Activated CD4-positive, alpha-beta T cell treated with anti-CD3 and anti-CD28 coated beads for 48 hours (primary cell): ENCODE measurements around the gene ZNF407.

ENCODE experiments used
- DNase-seq: peaks from one replicate; pipeline ENCODE4 v3.0.0-alpha.2; 2020

ZNF407 gene

GRCh38 chr18:74734013-74734444 is 136.4 kb downstream of the ZNF407 start:
- no peak for DNase-seq

DNA sequence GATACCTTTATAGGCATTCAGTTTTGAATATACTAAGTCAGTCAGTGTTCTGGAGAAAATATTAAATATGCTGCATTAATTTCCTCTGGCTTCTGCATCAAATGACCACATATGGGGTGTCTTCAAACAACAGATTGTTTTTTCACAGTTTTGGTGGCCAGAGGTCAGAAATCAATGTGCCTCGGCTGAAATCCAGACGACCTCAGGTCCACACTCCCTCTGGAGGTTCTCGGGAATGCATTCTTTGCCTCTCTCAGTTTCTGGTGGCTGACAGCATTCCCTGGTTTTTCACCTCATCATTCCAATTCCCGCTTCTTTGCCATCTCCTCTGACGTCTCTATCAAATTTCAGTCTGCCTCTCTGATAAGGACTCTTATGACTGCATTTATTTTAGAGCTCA is 142.3 kb downstream of the ZNF407 start:
- DNase-seq = no peak

DNA sequence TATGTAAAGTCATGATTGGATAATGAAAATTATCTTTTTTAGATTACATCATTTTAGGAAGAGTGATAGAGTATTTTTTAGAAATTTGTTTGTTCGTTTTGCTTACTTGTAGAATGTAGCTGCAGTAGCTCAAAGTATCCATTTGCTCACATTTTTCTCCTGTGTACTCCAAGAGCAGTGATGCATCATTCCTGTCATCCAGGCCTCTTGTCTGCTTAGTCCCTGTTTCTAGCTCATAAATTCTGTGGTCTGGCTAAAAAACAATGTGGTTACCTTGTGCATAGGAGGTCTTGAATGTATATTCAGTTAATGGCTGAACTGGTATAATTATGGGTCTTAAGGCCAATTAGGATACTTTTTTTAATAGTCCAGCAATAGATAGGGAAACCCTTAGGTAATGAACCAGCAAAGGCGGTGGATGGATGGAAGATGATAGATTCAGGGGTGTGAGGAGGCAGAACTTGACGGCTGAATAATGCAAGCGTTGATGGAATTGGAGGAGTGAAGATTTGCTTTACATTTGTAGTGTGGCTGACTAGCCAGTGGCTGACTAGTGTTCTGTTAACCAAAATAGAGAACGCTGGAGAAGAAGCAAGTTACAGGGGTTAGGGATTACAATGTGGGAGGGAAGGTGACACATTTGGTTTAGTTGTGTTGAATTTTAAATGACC is 145.0 kb downstream of the ZNF407 start:
- no peak for DNase-seq

DNA sequence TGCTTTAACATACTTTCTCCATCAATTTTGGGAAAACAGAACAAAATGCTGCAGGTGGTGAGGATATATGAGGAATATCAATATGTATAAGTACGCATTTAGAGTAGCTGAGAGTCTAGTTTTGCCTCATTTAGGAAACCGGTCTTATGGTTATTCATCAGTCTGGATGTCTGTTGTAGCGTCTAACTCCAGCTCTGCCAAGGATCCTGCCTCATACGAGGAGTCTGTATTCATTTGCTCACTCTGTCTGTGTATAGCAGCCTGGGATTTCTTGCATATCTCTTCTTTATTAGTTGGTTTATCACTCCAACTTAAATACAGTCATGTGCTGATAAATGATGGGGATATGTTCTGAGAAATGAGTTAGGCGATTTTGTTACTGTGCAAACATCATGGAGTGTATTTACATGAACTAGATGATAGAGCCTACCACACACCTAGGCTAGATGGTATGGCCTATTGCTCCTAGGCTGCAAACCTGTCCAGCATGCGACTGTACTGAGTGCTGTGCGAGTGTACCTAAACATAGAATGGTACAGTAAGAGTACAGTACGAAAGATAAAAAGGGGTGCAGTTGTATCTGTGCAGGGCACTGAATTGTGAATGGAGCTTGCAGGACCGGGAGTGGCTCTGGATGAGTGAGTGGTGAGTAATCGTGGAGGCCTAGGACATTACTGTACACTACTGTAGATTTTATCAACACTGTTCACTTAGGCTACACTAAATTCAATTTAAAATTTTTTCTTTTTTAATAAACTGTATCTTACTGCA is 148.1 kb downstream of the ZNF407 start:
- no peak for DNase-seq

DNA sequence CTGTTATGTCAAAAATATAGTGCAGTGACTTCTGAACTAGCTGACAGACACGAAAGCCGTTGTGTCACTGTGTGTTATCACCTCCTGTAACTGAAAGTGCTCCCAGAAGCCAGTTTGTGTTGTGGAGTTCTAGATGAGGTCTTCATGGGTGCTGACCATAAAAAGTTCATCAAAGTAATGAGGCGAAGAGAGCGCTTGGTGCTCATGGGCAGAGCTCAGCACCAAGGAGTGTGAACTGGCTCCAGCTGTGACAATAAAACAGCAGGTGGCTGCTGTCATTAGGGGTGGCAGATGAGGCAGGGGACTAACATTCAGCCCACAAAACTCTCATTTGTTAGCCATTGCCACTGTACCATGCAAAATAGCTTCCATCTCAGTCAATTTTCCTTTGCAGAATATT is 151.1 kb downstream of the ZNF407 start:
- no peak for DNase-seq

DNA sequence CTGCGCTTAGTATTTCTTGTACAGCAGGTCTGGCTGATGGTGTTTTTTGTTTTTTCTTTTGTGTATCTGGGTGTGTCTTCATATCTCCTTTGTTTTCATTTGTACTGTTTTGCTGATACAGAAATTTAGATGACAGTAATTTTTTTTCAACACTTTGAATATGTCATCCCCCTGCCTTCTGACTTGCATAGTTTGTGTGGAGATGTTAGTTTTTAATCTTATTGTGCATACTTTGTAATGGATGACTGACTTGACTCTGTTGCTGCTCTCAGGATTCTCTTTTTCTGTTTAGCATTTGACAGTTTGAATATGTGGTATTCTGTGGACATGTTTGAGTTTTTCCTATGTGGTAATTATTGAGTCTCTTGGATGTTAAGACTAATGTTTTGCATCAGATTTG is 161.3 kb downstream of the ZNF407 start:
- DNase-seq = no peak

DNA sequence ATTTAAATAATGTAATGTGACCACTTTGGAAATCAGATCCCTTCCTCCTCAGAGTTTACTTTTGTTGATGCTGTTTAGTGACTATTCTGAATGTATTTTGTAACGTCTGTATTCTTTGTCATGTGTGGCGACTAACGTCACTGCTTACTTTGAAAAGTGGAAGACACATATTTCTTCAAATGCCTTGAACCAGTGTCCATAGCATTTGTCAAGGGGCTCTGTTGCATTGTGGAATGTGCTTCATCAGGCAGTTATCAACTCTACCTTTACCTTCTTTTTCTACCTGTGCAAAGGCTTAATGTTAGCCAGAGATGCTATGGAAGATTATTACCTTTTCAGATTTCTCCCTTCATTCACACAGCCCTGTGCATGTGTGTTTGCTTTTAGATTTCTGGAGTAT is 162.4 kb downstream of the ZNF407 start:
- DNase-seq = no peak

- DNase-seq = no peak
Observed at GRCh38 chr18:74760436-74760835, 162.8 kb downstream of the ZNF407 start.

- no peak for DNase-seq
Observed at GRCh38 chr18:74766251-74766650, 168.6 kb downstream of the ZNF407 start.

- DNase-seq = no peak
Observed at GRCh38 chr18:74768096-74768495, 170.4 kb downstream of the ZNF407 start.

DNA sequence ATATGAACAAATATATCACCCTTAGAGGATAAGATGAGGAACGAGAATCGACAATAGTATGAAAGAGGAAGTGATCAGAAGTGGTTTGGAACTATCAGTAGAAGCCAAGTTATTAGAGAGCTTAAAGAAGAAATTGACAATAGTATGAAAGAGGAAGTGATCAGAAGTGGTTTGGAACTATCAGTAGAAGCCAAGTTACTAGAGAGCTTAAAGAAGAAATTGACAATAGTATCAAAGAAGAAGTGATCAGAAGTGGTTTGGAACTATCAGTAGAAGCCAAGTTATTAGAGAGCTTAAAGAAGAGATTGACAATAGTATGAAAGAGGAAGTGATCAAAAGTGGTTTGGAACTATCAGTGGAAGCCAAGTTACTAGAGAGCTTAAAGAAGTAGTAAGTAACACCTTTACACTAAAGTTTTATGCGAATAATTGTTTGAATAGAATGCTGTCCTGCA is 175.5 kb downstream of the ZNF407 start:
- DNase-seq = no peak

DNA sequence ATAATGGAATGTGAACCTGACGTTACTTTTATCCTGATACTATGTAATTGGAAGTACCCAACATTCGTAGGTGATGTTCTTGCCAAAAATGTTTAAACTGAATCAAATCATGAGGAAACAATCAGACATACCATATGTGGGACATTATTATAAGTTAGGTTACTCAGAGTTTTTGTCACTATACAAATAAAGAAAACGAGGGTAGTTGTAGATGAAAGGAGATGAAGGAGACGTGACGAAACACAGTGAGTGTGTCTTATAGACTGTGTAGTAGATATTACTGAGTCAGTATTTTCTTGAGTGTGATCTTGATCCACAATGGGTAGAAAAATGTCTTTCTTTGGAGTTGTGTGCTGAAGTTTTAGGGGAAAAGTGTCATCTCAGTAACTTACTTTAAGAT is 176.8 kb downstream of the ZNF407 start:
- no peak for DNase-seq

GRCh38 chr18:74775239-74775638 is 177.6 kb downstream of the ZNF407 start:
- no peak for DNase-seq

DNA sequence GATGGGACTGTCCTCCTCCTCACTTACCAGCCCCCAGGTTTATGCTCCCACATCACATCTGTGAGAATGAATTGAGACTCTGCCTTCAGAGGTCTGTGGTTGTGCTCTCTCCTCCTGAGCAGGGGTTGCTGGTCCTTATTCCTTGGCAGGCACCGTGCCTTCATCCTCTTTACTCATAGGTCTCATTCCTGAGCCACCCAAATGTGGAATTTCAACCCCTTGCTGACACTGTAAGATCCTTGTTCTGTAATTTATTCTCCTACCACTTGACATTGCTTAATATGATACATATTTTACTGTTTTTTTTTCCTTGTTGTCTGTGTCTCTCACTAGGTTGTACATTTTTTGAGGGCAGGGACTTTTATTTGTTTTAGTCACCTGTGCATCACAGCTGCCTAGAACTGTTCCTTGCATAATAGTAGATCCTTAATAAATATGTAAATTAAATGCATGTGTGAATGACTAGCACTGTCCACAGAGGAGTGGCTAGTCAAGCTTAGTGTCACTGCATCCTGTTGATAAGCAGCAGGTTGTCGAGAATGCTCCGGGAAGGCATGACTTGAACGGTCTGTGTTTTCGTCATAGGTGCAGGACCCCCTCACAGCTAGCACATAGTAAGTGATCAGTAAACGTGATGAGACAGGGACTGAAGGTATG is 180.6 kb downstream of the ZNF407 start:
- no peak for DNase-seq

GRCh38 chr18:74784752-74785151 is 187.1 kb downstream of the ZNF407 start:
- no peak for DNase-seq

GRCh38 chr18:74785632-74786031 is 188.0 kb downstream of the ZNF407 start:
- no peak for DNase-seq

DNA sequence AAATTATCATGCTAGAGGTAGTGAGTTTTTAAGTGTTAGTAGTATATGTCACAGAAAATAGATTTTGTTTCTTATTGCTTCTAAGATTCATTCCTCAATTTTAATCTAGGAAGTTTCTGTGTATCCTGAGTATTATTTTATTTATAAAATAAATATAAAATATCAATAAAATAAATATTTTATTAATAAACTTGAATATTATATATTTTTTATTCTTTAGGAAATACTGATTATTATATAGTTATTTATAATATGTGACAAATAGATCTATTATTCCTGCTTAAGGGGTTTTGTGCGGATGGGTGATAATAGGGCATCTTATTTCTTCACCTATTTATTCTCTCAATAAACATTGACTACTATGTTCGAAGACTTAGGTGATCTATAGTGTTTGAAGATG is 191.0 kb downstream of the ZNF407 start:
- no peak for DNase-seq

DNA sequence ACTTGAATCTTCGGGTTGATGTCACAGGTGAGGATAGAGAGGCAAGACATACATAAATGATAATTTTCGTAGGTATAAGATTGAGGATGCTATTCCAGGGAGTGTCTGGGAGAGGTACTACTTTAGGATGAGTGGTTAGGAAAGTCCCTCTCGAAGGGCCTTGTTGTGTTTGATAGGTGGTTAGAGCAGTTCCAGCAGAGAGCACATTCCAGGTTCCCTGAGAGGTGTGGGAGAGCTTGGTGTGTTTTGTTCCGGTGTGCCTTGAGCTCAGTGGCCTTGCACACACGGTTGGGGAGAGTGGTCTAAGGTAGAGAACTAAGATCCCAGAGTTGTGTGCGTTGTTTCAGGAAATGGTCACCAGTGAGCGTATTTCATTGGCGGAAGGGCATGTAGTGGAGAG is 191.4 kb downstream of the ZNF407 start:
- no peak for DNase-seq

GRCh38 chr18:74790451-74790850 is 192.8 kb downstream of the ZNF407 start:
- no peak for DNase-seq

- DNase-seq = no peak
Observed at GRCh38 chr18:74791501-74792194, 194.0 kb downstream of the ZNF407 start.

- no peak for DNase-seq
Observed at GRCh38 chr18:74793746-74794145, 196.1 kb downstream of the ZNF407 start.

DNA sequence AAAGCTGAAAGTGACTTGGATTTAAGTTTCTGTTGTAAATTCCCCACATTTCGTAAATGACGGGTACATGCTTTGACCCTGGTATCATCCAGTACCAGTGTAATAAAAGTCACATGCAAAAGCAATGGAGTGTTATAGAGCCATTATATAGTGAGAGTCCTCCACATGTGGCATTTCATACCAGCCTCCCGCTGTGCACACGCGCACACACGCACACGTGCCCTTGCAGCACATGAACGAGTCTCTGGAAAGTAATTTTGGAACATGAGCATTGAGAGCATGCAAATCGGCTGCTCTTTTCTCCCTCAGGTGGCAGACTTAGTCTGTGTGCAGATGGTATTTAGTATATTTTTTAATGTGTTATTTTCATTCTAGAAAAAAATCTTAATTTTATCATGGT is 198.1 kb downstream of the ZNF407 start:
- DNase-seq = no peak

DNA sequence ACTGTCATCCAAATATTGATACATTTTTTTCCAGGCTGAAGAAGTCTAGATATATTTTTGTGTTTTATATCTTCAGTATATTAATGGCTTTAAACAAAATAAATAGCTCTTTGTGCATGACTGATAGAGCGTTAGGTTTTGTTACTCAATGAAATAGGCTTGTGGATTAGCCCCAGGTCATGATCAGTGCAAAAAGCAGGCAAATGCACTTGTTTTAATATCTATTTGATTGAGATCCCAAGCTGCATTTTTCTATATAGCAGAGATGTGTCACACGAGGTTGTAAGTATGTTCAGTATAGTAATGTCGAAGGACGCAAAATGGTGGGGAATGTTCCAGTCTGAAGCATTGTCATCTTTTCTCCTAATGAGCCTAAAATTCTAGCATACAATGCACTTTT is 198.5 kb downstream of the ZNF407 start:
- DNase-seq = no peak
